ENCODE data around the gene ENAH.

DNA sequence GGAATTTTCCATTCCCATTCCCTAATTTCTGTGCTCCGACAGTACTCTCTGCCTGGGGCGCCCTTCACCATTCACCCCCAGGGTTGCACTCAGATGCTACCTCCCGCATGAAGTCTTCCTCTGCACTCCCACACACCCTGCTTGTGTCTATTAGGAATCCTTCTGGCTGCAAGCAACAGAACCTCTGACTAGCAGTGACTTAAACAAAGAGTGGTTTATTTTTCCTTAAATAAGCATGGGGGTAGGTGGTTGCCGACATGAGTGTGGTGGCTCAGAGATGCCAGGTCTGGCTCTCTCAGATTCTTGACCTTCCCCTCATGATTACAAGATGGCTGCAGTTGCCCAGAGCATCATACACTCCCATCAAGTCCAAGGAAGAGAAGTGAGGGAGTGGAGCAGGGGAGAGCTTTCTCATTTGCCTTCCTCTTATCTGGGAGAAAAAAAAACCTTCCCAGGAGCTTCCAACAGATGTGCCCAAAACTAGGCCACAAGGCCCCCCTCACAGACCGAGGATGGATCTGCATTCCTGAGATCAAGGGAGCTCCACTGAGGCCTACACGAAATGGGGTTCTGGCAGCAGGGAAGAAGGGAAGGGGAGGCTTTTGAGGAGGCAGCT is 175.5 kb downstream of the ENAH start:
- TF ChIP-seq, protein P1, sequence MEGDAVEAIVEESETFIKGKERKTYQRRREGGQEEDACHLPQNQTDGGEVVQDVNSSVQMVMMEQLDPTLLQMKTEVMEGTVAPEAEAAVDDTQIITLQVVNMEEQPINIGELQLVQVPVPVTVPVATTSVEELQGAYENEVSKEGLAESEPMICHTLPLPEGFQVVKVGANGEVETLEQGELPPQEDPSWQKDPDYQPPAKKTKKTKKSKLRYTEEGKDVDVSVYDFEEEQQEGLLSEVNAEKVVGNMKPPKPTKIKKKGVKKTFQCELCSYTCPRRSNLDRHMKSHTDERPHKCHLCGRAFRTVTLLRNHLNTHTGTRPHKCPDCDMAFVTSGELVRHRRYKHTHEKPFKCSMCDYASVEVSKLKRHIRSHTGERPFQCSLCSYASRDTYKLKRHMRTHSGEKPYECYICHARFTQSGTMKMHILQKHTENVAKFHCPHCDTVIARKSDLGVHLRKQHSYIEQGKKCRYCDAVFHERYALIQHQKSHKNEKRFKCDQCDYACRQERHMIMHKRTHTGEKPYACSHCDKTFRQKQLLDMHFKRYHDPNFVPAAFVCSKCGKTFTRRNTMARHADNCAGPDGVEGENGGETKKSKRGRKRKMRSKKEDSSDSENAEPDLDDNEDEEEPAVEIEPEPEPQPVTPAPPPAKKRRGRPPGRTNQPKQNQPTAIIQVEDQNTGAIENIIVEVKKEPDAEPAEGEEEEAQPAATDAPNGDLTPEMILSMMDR (conservative IDR thresholded peaks at IDR 0.05; ENCODE audit: low read depth in 2 of 2), result no peak
- no peak for TF ChIP-seq POLR2AphosphoS5 (IDR thresholded peaks at IDR 0.05; ENCODE audit: low read depth)
- TF ChIP-seq ZNF114 (CRISPR knock-in tag; IDR thresholded peaks at IDR 0.05), result no peak
- no peak for TF ChIP-seq EZH2phosphoT487 (IDR thresholded peaks at IDR 0.05; ENCODE audit: unreplicated experiment)
- no peak for TF ChIP-seq EZH2 (IDR thresholded peaks at IDR 0.05; ENCODE audit: low read depth, unreplicated experiment)
- TF ChIP-seq, protein P2, sequence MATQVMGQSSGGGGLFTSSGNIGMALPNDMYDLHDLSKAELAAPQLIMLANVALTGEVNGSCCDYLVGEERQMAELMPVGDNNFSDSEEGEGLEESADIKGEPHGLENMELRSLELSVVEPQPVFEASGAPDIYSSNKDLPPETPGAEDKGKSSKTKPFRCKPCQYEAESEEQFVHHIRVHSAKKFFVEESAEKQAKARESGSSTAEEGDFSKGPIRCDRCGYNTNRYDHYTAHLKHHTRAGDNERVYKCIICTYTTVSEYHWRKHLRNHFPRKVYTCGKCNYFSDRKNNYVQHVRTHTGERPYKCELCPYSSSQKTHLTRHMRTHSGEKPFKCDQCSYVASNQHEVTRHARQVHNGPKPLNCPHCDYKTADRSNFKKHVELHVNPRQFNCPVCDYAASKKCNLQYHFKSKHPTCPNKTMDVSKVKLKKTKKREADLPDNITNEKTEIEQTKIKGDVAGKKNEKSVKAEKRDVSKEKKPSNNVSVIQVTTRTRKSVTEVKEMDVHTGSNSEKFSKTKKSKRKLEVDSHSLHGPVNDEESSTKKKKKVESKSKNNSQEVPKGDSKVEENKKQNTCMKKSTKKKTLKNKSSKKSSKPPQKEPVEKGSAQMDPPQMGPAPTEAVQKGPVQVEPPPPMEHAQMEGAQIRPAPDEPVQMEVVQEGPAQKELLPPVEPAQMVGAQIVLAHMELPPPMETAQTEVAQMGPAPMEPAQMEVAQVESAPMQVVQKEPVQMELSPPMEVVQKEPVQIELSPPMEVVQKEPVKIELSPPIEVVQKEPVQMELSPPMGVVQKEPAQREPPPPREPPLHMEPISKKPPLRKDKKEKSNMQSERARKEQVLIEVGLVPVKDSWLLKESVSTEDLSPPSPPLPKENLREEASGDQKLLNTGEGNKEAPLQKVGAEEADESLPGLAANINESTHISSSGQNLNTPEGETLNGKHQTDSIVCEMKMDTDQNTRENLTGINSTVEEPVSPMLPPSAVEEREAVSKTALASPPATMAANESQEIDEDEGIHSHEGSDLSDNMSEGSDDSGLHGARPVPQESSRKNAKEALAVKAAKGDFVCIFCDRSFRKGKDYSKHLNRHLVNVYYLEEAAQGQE (IDR thresholded peaks at IDR 0.05; ENCODE audit: unreplicated experiment), result no peak
- TF ChIP-seq CREB1 (CRISPR knock-in tag; IDR thresholded peaks at IDR 0.05; ENCODE audit: low read depth), result no peak
- TF ChIP-seq JUNB (IDR thresholded peaks at IDR 0.05; ENCODE audit: unreplicated experiment), result no peak
- no peak for TF ChIP-seq ZNF331 (CRISPR knock-in tag; IDR thresholded peaks at IDR 0.05; ENCODE audit: low read depth)
- TF ChIP-seq ETS1 (IDR thresholded peaks at IDR 0.05), result no peak
- TF ChIP-seq NANOG (IDR thresholded peaks at IDR 0.05; ENCODE audit: borderline replicate concordance), result no peak
- no peak for TF ChIP-seq STAT1 (IDR thresholded peaks at IDR 0.05; ENCODE audit: unreplicated experiment)
- TF ChIP-seq ZNF462 (CRISPR knock-in tag; IDR thresholded peaks at IDR 0.05), result no peak
